Activated CD8-positive, alpha-beta memory T cell treated with anti-CD3 and anti-CD28 coated beads, Interleukin-2, amount 50 U/mL, for 4 hours (primary cell): ENCODE data around the gene MRPS27.

ENCODE experiments used
- DNase-seq: peaks from one replicate; pipeline ENCODE4 v3.0.0-alpha.2; 2020

The MRPS27 gene

GRCh38 chr5:72255670-72256069, 64.4 kb downstream of the MRPS27 start:
- DNase-seq, result no peak

- DNase-seq, result no peak
These were observed 64.8 kb downstream of the MRPS27 start for GRCh38 chr5:72255237-72255636.

- DNase-seq, result no peak
These were observed 67.4 kb downstream of the MRPS27 start for GRCh38 chr5:72252574-72253155.

GRCh38 chr5:72252008-72252407, 68.0 kb downstream of the MRPS27 start:
- DNase-seq, result no peak

- DNase-seq, result no peak
These were observed 68.7 kb downstream of the MRPS27 start for GRCh38 chr5:72251386-72251785.

GRCh38 chr5:72248410-72248981, 71.5 kb downstream of the MRPS27 start:
- no peak for DNase-seq

GRCh38 chr5:72246954-72247442, 73.0 kb downstream of the MRPS27 start:
- no peak for DNase-seq

GRCh38 chr5:72245951-72246532, 74.0 kb downstream of the MRPS27 start:
- no peak for DNase-seq

GRCh38 chr5:72245546-72245945, 74.5 kb downstream of the MRPS27 start:
- no peak for DNase-seq

- no peak for DNase-seq
These were observed 75.1 kb downstream of the MRPS27 start for GRCh38 chr5:72244862-72245371.

- no peak for DNase-seq
These were observed 76.3 kb downstream of the MRPS27 start for GRCh38 chr5:72243706-72244105.

- DNase-seq, result no peak
These were observed 77.1 kb downstream of the MRPS27 start for GRCh38 chr5:72242796-72243475.

GRCh38 chr5:72241346-72242003, 78.6 kb downstream of the MRPS27 start:
- no peak for DNase-seq

- DNase-seq, result no peak
These were observed 81.2 kb downstream of the MRPS27 start for GRCh38 chr5:72238712-72239445.

GRCh38 chr5:72237879-72238278, 82.2 kb downstream of the MRPS27 start:
- no peak for DNase-seq

- DNase-seq, result no peak
These were observed 82.6 kb downstream of the MRPS27 start for GRCh38 chr5:72237415-72237814.

- no peak for DNase-seq
These were observed 84.3 kb downstream of the MRPS27 start for GRCh38 chr5:72235725-72236124.

GRCh38 chr5:72234868-72235267, 85.2 kb downstream of the MRPS27 start:
- no peak for DNase-seq

- no peak for DNase-seq
These were observed 85.8 kb downstream of the MRPS27 start for GRCh38 chr5:72234265-72234700.

- DNase-seq, result no peak
These were observed 86.2 kb downstream of the MRPS27 start for GRCh38 chr5:72233835-72234234.

- DNase-seq, result no peak
These were observed 87.2 kb downstream of the MRPS27 start for GRCh38 chr5:72232838-72233237.

GRCh38 chr5:72231991-72232703, 87.9 kb downstream of the MRPS27 start:
- DNase-seq, result no peak
